AG10803 (cell line): Measurements from ENCODE around the gene TPK1.
"Not testable (repeated sequence)": the region's sequence is repeated elsewhere in the genome, so short reads cannot be mapped to it uniquely, and the experiment has no call there.

ENCODE experiments used
- DNase-seq: peaks from one replicate; pipeline ENCODE4 v3.0.0; 2010; ENCODE audit warnings: low read depth
- H3K4me3 ChIP-seq: 2 replicates; pipeline ENCODE4 v1.5.1; 2011; ENCODE audit warnings: mild to moderate bottlenecking, low read length, control low read depth
- CTCF ChIP-seq: conservative IDR thresholded peaks from 2 replicates; pipeline ENCODE4 v1.5.1; 2011; ENCODE audit warnings: mild to moderate bottlenecking, low read length, control low read depth, inconsistent platforms

TPK1 gene

GRCh38 chr7:144439717-144440205 lies 396.1 kb downstream of the TPK1 start:
- no peak overlapping the region for H3K4me3 ChIP-seq
- no peak for TF ChIP-seq CTCF
- no peak for DNase-seq

- TF ChIP-seq CTCF: no peak
These were observed 397.1 kb downstream of the TPK1 start for GRCh38 chr7:144438759-144439158.

GRCh38 chr7:144437370-144438191 lies 398.3 kb downstream of the TPK1 start:
- DNase-seq: peak; percentile 60
- peak; percentile 60 for TF ChIP-seq CTCF
- H3K4me3 ChIP-seq: no peak overlapping the region

More at GRCh38 chr7:144438759-144439158, 397.1 kb downstream of the TPK1 start:
- DNase-seq: no peak
- H3K4me3 ChIP-seq: no peak overlapping the region

GRCh38 chr7:144436500-144436899 lies 399.4 kb downstream of the TPK1 start:
- TF ChIP-seq CTCF: no peak
- H3K4me3 ChIP-seq: no peak overlapping the region
- no peak for DNase-seq

- DNase-seq: no peak
- no peak overlapping the region for H3K4me3 ChIP-seq
- no peak for TF ChIP-seq CTCF
These were observed 407.4 kb downstream of the TPK1 start for GRCh38 chr7:144428431-144428830.

- not testable (repeated sequence) for DNase-seq, H3K4me3 ChIP-seq
These were observed 408.3 kb downstream of the TPK1 start for GRCh38 chr7:144427539-144427938.

- H3K4me3 ChIP-seq, DNase-seq: not testable (repeated sequence)
These were observed 416.9 kb downstream of the TPK1 start for GRCh38 chr7:144418931-144419330.

- no peak for TF ChIP-seq CTCF
- no peak for DNase-seq
- no peak overlapping the region for H3K4me3 ChIP-seq
These were observed 419.5 kb downstream of the TPK1 start for GRCh38 chr7:144416341-144416740.
